Omental fat pad (tissue), 4 donors: Measurements from ENCODE around the gene SHTN1. TPM values are rescaled to one million over a fixed set of nuclear protein-coding genes. Genes with fewer than 3 reads are reported as not detected.

Source experiments
- ATAC-seq: fragments of 150-250 bp; one replicate; pipeline ENCODE4 v1.9.1; 2016; ENCODE audit warnings: mild to moderate bottlenecking, moderate library complexity; ENCODE audit not compliant: low FRiP score
- DNase-seq: peaks from one replicate; pipeline ENCODE4 v3.0.0-alpha.2; 2019; ENCODE audit warnings: low spot score
- CTCF ChIP-seq, 3 donors: fragments of 450-650 bp; IDR thresholded peaks; one replicate each; pipeline ENCODE4 v1.5.1; 2016 to 2017; ENCODE audit warnings: antibody characterized with exemption in 3 of 3, mild to moderate bottlenecking in 3 of 3, moderate library complexity in 2 of 3
- small RNA-seq: library from RNA; depleted of rRNA; stranded (forward); fragments of <200 nt; gene quantifications from one replicate; pipeline ENCODE3, GENCODE V24; 2016
- total RNA-seq, 4 donors: library from RNA; depleted of rRNA; stranded (reverse); fragments of >200 nt; gene quantifications; one replicate each; pipeline ENCODE4 v1.1.0, GENCODE V29; 2016

Gene SHTN1
- total RNA-seq, 4 donors from 2014 or later: 6.3 to 29.9 (median 13.9) TPM

- no peak for DNase-seq
- TF ChIP-seq CTCF (IDR thresholded peaks at IDR 0.05): no peak
- ATAC-seq: no peak
Observed at GRCh38 chr10:116833986-116834985, 170.7 kb downstream of the SHTN1 start.

- DNase-seq (no peak), ATAC-seq (no peak)
- no peak for TF ChIP-seq CTCF (IDR thresholded peaks at IDR 0.05)
Observed at GRCh38 chr10:116831790-116832189, 173.2 kb downstream of the SHTN1 start.

Small RNA genes within 50 kb of the gene (small RNA-seq; reads per million reads assigned to genes)
- not detected for gene AC012308.1

Other genes starting within 250 kb of the SHTN1 start
- gene ENO4, start 155.7 kb downstream of the SHTN1 start, total RNA-seq: 1 to 10 TPM in 1 of 4 donors, under 1 TPM in 1, not detected in 2; 0.46 to 4.3 TPM
- not detected for gene VAX1, start 133.1 kb upstream of the SHTN1 start, total RNA-seq
- gene KCNK18, start 192.3 kb upstream of the SHTN1 start, total RNA-seq: not detected
- 1 to 10 TPM in 1 of 4 donors, under 1 TPM in 2, not detected in 1; 0.60 to 1.7 (median 0.93) TPM for gene SLC18A2, start 235.9 kb upstream of the SHTN1 start, total RNA-seq